Keratinocyte (primary cell): Measurements from ENCODE around the gene NRP1.

Experiments used
- EZH2 ChIP-seq: IDR thresholded peaks from one replicate; pipeline ENCODE4 v1.6.1; 2012; ENCODE audit warnings: inconsistent platforms, mild to moderate bottlenecking, low read length, moderate library complexity
- TF ChIP-seq, protein P1 (sequence below), 3 experiments: IDR thresholded peaks in 1 of 3; conservative IDR thresholded peaks in 1 of 3; optimal IDR thresholded peaks in 1 of 3; 2 replicates in 2 of 3; 3 replicates in 1 of 3; pipeline versions ENCODE3 to v1.5.1; 2011; ENCODE audit warnings: low read length in 3 of 3, mild to moderate bottlenecking in 3 of 3, moderate library complexity in 2 of 3, control low read depth in 1 of 3, inconsistent platforms in 1 of 3; ENCODE audit not compliant: insufficient read depth in 2 of 3; ENCODE audit errors: extremely low read depth in 1 of 3

DNA sequence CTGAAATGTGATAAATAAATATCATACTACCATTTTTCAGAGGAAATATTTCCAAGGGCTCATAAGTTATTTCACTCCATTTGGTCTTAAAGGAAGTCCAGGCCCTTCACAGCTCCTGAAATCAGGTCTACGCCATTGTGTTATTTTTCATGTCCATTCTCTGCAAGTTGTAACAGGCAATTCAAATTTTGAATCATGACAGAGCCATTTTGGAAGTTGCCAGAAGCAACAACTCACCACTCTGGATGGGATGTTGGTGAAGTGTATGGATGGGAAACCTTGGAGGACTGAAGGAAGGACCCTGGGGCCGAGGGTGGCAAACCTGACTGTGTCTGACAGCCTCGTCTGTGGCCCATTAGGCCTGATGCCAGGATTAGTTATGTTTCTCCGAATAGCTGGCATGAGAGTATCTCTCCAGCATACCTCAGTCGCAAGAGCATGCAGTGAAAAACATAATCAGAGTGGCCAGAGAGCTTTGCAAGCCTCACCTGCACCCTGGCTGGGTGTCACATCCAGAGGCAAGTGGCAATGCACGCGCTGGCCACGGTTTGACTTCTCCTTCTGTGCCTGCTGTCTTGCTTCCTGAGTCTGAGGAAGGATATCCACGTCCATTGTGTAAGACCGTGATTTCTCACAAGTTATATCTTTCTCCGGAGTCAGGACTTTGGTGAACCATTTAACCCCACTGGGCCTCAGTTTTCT lies 87.1 kb downstream of the NRP1 start:
- TF ChIP-seq, protein P1, sequence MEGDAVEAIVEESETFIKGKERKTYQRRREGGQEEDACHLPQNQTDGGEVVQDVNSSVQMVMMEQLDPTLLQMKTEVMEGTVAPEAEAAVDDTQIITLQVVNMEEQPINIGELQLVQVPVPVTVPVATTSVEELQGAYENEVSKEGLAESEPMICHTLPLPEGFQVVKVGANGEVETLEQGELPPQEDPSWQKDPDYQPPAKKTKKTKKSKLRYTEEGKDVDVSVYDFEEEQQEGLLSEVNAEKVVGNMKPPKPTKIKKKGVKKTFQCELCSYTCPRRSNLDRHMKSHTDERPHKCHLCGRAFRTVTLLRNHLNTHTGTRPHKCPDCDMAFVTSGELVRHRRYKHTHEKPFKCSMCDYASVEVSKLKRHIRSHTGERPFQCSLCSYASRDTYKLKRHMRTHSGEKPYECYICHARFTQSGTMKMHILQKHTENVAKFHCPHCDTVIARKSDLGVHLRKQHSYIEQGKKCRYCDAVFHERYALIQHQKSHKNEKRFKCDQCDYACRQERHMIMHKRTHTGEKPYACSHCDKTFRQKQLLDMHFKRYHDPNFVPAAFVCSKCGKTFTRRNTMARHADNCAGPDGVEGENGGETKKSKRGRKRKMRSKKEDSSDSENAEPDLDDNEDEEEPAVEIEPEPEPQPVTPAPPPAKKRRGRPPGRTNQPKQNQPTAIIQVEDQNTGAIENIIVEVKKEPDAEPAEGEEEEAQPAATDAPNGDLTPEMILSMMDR (optimal IDR thresholded peaks at IDR 0.05 in 1 of 3, IDR thresholded peaks at IDR 0.05 in 1 of 3, conservative IDR thresholded peaks at IDR 0.05 in 1 of 3; ENCODE audit: extremely low read depth in 1 of 3, insufficient read depth in 2 of 3, low read length in 3 of 3) = no peak
- no peak for TF ChIP-seq EZH2
